GOT3 (cell line): ENCODE results near the gene DYSF.

Source experiments
- DNase-seq: peaks from one replicate; lab custom pipeline; 2025; ENCODE audit warnings: mixed read lengths; lab: John Stamatoyannopoulos, UW

DYSF gene

DNA sequence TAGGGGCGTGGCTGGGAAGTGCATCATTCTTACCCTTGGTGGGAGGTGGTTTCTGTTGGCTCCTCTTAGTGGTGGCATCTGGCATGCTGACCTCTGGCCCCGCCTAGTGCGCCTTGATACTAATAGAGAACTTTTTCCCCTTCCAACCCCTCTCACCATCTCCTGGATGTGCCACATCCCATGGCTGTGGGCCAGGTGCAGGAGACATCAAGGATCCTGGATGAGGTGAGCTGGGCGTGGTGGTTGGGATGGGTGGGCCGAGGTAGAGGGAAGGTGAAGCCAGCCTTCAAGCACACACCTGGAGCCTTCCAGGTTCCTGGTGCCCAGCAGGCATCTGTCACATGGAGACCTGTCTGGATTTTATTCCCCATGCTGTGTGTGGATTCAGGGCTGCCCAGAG lies 149.2 kb downstream of the DYSF start:
- no peak for DNase-seq

DNA sequence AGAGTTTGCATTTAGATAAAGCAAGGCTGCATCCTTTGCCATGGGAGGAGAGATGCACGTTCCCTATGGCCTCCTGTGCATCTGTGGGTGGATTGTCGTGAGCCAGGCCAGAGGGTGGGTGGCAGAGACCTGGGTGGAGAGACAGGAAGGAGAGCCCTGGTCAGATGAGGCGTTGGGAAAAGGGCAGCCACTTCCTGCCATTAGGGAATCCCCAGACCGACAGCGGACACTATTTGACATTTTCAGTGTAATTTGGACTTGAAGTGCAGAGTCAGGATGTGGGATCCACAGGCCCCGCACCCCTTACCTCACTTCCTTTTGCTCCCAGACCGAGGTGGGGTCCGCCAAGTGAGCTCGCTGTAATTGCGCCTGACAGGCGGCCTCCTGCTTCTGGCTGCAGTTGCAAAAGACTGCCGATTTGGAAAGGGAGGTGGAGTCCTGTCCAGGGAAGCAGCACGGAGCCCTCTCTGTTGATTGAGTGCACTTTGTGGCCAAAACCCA lies 150.0 kb downstream of the DYSF start:
- DNase-seq: no peak

DNA sequence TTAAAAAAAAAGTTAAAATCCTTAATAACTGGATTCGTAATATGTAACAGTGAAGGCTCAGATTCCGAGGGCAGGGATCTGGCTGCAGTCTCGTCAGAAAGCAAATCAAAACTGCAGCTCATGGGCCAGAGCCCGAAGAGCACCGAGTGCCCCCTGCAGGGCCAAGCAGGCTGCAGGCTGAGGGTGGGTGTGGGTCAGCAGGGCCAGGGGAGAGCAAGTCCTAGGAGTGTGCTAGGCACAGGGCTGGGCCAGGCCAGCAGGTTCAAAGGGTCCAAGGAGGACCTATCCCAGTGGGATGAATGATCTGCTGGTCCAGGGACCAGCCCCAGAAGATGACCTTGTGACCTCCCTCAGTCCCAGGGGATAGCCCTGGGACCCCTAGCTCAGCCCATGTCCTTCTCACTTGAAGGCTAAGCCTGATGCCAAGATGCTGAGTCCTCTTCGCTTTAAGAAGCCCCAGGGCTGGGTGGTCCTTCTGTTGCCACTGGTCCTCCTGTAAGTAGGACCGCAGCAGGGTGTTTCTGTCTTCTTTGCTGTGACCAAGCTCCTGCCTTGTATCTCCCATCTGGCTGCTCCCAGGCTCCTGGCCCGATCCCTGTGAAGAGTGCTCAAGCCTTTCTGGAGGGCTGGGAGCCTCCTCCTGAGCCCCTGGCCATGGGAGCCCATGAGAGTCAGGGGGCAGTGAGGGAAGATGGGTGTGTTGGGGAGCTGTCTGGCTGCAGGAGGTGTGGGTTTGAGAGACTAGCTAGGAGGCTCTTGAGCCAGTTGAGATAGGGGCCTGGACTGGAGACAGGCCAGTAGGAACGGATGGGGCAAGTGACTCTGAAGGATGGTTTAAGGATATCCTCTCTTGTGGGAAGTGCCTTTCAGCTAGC lies 150.7 kb downstream of the DYSF start:
- no peak for DNase-seq

DNA sequence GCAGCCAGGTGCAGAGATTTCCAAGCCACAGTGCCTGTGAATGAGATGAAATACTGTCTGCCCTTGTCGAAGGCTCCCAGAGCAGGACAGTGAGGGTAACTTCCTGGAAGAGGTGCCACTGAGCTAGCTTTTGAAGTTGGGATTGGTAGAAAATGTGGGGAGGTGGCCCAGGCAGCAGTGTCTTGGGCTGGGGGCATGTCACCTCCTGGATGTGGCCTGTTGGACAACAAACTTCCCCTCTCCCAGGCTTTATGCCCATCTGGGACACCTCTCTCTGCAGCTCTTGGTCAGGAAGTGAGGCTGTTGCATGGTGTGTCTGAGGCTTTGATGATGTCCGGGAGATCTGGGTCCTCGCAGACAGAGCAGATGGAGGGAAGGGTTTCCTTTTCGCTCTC lies 151.4 kb downstream of the DYSF start:
- no peak for DNase-seq

DNA sequence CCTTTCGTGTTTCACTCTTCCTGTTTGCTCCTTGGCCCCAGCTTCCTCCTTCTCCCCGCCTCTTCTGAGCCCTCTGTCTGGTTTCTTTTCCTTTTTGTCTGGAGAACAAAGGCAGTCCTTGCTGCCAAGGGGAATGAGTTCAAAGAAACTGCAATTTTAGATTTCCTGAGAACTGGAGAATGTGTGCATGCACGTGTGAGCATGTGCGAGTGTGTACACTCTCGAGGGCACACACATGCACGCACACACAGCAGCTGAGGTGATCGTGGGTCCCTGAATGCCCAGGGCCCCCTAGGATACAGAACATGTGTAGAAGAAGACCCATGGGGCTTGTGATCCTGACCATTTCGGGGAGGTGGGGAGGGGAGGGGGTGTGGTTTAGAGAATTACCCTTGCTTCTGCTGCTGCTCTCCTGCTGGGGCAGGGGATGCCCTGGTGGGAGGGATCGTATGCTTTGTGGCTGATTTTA lies 151.8 kb downstream of the DYSF start:
- DNase-seq: no peak

DNA sequence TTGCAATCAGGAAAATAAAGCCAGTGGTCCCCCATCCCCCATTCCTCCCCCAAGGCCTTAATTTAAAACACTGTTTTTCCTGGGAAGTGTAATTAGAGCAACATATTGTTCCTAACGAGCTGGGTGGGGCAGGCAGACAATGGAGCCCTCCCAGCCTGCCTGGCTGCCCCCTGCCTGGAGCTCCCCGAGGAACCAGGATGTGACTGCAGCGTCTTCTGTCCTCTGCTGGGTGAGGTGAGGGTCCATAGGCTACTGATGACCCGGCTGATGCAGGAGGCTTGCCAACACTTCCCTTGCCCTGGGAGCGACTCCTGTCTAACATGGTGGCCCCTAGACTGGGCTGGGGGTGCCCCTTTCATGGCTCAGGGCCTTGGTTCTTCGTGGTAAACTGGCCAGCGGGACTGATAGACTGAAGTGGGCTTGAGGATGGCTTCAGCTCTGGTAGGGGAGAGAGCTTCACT lies 152.4 kb downstream of the DYSF start:
- no peak for DNase-seq

DNA sequence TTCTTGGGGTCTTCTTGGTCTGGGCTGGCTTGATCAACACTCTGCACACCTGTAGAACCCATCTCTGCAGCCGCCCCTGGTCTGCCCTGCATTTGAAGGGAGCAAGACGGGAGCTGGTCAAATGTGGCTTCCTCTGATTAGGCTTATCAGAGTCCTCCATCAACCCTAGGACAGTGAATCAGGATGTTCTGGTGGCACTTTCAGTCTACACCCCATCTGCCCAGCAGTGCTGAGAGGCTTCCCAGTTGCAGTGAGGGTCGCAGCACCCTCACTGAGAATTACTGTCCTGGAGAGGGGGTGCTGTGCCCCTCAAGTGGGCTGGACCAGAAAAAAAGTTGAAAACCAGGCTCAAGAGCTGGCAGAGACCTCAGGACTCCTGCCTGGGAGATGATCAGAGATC lies 152.9 kb downstream of the DYSF start:
- no peak for DNase-seq

DNA sequence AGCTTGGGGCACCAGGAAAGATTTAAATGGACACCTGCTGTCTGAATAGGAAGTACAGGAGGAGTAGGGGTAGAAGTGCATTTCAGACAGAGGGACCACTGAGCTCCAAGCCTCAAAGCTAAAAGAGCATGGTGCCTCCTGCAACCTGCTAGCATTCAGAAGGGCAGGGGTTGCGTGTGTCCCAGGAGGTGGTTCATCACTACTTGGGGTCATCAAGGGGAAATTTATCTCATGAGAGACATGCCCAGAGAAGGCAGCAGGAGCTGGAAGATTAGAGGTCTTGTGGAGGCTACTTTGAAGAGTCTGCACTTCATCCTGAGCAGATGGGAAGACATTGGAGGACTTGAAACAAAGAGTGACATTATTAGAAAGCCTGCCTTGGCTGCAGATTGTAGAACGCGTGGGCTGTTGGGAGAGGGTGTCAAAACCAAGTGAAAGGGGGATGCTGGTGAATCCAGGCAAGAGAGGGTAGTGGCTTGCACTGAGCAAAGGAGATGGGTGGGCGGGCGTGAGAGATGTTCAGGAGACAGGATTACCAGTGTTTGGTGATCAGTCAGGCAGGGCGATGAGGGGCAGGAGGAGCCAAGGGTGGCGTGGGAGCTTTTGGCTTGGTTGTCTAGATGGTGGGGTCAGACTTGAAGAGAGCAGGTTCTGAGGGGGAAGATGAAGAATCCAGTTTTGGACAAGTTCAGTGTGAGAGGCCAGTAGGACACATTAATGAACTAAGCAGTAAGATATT lies 154.0 kb downstream of the DYSF start:
- no peak for DNase-seq

DNA sequence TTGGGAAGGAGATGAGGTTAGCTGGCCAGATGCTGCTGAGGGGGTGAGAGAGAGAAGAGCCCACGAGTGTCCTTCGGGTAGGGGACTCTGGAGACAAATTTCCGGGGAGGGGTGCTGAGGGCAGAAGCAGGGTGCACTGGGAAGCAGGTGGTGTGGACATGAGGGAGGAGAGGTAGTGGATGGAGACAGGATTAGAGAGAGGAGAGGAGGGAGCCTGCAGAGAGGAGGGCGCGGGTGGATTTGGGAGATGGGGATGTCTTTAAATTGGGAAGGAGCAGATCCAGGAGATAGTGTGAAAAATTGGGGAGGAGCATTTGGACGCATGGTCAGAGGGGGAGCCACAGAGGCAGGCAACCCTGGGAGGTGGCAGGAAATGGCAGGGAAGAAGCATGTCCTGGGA lies 154.7 kb downstream of the DYSF start:
- DNase-seq: no peak

DNA sequence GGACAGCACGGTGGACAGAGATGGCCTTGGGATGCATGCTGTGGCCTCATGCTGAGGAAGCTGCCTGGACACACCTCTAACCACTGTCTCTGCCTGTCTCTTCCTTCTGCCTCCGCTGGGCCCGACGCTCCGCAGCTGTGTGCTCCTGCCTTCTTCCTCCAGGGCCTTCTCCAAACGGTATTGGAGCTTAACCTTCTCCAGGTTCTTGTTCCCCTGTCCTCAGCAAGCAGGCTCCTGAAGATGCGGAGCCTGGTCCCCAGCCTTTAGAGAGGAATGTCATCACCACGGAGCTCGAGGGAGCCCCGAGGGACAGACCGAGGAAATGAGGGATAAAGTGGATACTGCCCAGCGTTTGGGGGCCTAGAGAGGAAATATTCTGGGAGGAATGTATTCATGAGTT lies 155.1 kb downstream of the DYSF start:
- DNase-seq: no peak

DNA sequence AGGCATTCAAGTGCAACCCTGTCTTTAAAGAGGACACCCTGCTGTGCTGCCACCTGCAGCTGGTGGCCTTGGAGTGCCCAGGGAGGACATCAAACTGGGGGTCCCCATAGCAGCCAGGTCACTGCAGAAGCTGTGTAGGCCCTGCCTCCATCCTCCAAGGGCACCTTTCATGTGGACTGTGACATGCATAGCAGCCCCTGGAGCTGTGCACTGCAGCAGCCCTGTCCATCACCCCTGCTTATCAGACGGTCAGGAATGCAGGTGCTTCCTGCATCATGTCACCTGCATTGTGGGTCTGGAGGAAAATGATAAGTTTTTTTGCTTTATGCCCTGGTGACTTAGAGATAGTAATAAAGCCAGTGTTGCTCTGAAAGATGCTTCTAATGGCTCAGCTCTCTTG lies 155.7 kb downstream of the DYSF start:
- no peak for DNase-seq

DNA sequence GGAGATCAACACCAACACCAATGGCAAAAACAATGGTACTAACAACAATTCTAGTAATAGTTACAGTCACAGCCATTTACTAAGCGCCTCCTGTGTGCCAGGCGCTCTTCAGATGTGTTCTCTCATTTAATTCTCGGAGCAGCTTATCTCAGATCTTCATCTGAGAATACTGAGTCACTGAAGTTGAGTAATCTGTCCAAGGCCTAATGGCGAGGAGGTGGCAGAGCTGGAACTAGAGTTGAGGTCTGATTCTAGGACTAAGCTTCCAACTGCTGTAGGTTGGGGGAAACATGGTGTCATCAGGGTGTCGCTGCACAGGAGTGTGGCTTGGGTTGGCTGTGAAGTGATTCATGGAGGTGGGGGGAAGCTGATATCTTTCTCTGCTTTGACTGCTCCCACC lies 156.1 kb downstream of the DYSF start:
- DNase-seq: no peak

DNA sequence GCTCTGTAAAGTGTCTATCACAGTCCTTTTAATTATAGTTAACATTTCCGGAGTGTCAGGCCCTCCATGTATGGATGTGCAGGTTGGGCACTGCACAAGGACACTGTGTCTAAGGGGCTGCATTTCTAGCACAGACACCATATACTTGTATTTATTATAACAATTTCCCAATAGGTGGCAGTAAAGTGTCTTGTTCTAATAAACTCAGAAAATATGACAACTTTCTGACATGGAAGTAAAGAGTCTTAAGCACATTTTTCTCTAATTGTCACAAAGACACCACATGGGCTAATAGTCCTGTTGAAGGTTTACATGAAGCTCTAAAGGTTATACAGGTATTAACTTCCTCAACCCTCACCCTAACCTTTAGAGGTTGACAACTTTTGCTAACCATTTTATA lies 156.6 kb downstream of the DYSF start:
- DNase-seq: no peak

DNA sequence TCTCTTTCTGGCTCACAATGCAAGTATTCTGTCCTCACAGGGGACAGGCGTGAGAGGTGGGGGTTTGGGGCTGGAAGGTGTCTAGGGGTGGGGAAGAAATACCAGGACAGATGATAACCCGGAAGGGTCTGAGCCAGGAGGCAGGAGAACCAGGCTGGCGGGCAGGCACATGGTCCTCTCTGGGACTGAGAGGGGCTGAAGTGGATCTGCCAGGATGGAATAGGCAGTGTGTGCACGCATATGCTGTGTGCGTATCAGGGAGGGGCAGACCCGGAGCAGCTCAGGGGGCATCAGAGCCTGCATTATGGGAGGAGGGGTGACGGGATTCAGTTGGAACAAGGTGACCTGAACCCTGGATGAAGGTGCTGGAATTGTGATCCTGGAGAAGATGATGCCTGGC lies 157.3 kb downstream of the DYSF start:
- DNase-seq: no peak

DNA sequence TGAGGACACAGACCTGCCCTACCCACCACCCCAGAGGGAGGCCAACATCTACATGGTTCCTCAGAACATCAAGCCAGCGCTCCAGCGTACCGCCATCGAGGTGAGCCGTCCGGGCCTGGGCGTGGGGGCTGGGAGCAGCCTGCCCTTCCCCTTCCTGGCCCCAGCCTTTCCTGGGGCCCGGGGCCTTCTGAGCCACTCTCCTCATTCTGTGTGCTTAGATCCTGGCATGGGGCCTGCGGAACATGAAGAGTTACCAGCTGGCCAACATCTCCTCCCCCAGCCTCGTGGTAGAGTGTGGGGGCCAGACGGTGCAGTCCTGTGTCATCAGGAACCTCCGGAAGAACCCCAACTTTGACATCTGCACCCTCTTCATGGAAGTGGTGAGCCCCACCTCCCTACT lies 157.9 kb downstream of the DYSF start:
- no peak for DNase-seq

DNA sequence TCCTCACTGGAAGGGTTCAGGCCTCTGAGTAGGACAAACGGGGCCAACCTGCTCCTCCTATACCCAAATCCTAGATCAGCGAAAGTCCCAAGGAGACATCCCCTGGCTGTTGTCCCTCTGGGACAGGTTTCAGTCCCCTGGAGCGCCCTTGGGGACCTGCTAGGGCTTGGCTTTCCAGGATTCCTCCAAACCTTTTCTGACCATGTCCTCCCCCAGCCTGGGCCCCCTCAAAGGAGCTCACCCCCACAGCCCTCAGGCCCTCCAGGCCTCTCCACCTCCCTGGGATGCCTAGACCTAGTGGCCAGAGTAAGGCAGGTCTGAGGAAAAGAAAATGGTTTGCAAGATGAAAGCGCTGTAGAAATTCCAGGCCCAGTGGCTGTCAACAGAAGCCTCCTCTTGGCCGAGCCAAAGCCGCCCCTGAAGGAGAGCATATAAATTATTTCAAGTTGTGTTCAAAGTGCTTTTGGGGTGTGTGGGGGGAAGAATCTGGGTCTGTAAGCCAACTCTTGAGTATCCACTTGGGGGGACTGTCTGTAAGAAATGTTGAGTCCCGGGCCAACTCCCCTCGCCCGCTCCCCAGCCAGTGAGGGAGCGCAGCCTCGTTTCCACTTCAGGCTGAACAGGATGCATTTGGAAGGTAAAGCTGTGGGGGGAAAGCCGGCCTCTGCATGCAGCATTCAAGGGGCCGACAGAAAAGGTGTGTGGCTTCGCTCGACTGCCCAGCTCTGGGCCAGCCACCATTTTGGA lies 158.6 kb downstream of the DYSF start:
- no peak for DNase-seq

DNA sequence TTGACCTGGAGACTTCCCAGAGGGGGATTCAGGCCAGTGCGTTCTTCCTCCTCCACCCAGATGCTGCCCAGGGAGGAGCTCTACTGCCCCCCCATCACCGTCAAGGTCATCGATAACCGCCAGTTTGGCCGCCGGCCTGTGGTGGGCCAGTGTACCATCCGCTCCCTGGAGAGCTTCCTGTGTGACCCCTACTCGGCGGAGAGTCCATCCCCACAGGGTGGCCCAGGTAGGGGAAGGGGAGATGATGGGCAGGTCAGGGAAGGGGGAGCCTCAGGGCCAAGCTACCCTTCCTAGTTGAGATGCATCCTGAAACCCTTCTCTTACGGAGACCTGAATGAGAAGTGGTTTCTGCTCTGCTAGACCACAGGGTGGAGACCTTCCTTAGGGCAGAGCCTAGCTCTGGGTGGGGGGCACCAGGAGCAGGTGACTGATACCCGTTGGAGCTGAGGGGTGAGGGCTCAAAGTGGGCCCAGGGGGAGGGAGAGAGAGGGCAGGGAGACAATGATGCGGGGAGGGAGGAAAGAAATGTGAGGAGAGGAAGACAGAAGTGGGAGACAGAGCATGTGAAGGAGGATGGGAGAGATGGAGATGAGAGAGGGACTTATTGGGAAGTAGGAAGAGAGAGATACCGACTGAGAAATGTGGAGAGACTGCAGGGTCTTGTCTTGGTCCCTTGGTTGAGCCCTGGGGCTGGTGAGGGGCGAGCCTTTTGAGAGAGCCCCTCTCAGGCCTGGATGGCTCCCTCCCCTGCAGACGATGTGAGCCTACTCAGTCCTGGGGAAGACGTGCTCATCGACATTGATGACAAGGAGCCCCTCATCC lies 159.4 kb downstream of the DYSF start:
- DNase-seq: no peak

DNA sequence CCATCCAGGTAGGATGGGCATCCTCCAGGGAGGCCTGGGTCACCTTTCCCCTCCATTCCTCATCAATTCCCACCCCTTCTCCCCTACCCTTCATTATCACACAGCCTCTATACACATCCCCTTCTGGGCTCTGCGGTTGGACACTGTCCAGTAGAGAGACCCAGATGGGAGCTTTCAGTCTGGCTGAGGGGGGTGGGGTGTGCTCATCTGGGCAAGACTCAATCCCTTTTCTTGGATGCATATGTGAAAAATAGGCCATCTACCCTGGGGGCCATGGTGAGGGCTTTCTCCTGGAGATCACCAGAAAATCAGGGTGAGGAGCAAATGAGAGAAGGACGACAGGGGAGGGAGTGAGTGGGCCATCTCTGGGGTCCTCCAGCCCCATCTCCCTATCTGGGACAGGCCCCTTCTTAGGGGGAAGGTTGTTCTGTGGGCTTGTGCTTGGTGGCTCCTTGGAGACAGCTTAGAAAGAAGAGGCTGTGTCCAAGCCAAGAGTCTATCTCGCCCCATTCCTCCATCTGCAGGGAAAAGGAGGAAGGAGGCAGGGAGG lies 160.1 kb downstream of the DYSF start:
- DNase-seq: no peak

DNA sequence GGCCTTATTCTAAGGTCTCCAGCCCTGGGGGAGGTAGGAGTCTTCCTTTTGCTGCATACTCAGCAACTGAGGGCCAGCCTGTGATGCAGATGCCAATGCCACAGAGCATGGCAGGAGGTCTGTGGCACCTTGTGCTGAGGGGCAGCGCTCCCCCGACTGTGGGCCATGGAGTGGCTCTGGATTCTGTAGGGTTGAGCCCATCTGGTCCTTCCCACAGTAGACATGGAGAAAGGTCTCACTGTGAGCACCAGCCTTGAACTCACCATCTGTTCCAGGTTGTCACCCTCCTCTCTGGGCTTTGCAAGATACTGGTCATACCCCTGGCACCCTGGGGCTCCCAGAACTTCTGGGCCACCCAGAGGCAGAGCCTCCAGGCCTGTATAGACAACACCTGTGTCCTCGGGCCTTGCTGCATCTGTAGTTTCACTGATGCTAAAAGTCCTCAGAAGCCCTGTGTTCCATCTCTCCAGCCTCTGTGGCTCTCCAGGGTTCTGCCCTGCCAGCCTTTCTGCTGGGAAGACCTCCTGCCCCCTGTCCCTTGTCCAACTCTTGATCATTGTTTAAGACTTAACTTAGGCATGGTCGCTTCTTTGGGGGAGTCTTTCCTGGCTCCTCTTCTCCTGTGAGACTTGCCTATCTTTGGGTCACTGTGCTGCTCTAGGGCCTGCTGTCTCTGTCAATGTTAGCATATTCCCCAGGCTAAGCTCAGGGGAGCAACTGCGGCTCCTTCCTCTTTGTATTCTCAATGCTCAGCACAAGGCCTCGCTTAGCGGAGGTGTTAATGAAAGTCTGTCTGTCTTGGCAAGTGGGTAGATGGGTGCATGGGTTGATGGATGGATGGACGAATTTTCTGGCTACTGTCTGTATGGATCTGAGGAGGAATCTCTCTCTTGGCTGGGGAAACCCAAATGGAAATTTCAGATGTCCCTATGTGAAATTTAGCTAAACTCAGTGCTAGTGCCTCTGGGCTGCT lies 160.9 kb downstream of the DYSF start:
- no peak for DNase-seq
